HG03060 (cell line): ENCODE data around the gene GLTPD2.
"Not testable (repeated sequence)": the region's sequence is repeated elsewhere in the genome, so short reads cannot be mapped to it uniquely, and the experiment has no call there.

Source experiments
- ATAC-seq: cut with Tn5 transposase; IDR thresholded peaks from one replicate; pipeline ENCODE4 v1.9.1; 2021; ENCODE audit warnings: low read depth, moderate number of reproducible peaks; ENCODE audit not compliant: unreplicated experiment

GLTPD2 gene

GRCh38 chr17:4806777-4807604, 18.2 kb downstream of the GLTPD2 start, which contains the start of gene PLD2:
TSS of gene PLD2 (plus strand) at chr17:4807152. CDS start at chr17:4807773, 621 bp downstream.
- ATAC-seq: no peak

DNA sequence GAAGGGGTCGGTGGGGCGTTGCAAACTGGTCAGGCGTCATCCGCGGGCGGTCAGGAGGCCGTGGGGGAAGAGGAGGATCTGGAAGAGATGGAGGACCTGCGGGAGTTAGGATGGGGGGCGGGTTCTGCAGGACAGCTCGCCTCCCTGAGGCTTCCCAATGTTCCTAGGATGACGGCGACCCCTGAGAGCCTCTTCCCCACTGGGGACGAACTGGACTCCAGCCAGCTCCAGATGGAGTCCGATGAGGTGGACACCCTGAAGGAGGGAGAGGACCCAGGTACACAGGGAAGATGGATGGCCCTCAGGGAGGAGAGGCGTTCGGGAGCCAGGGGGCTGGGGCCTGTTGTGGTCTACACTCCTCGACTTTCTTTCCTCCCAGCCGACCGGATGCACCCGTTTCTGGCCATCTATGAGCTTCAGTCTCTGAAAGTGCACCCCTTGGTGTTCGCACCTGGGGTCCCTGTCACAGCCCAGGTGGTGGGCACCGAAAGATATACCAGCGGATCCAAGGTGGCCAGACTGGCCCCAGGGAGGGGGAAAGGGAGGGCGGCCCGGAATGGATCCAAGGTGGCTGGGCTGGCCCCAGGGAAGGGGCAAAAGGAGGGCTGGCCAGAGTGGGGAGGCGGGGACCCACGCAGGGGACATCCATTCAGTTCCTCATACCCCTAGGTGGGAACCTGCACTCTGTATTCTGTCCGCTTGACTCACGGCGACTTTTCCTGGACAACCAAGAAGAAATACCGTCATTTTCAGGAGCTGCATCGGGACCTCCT, 19.0 kb downstream of the GLTPD2 start:
- no peak for ATAC-seq

DNA sequence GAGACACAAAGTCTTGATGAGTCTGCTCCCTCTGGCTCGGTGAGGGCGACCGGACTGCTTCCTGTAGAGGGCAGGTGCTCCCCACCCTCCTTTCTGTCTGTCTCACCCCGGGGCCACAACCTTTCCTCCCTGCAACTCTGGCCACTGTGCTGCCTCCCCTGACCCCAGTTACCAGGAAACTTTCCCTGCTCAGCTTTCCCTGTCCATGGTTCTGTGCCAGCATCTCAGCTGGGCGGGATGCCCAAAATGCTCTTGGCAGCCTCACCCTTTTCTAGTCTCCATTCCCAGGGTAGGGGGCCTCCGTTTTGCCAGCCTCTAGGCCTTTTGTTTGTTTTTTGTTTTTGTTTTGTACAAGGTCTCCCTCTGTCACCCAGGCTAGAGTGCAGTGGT, 19.6 kb downstream of the GLTPD2 start:
- no peak for ATAC-seq

DNA sequence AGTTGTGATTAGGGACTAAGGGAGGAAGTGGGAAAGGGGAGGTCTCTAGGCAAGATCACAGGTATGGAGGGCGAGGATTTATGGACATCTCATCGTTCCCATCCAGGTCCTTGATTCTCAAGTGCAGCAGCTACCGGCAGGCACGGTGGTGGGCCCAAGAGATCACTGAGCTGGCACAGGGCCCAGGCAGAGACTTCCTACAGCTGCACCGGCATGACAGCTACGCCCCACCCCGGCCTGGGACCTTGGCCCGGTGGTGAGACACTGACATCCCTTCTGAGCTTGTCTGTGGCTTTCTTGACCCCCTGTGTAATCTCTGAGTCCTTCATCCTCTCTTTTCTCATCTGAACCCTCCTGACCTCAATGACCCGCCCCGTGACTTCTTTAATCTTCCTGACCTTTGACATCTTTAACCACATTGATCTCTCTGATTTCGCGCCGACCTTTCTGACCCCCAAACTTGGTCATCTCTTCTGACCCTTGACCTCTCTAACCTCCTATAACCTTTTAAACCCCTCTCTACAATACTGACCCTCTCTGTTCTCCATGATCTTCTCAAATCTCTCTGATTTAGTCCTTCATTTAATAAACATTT, 22.0 kb downstream of the GLTPD2 start:
- no peak for ATAC-seq

GRCh38 chr17:4811471-4811870, 22.7 kb downstream of the GLTPD2 start:
- ATAC-seq: no peak

- ATAC-seq: no peak
Observed at GRCh38 chr17:4812690-4813089, 23.9 kb downstream of the GLTPD2 start.

DNA sequence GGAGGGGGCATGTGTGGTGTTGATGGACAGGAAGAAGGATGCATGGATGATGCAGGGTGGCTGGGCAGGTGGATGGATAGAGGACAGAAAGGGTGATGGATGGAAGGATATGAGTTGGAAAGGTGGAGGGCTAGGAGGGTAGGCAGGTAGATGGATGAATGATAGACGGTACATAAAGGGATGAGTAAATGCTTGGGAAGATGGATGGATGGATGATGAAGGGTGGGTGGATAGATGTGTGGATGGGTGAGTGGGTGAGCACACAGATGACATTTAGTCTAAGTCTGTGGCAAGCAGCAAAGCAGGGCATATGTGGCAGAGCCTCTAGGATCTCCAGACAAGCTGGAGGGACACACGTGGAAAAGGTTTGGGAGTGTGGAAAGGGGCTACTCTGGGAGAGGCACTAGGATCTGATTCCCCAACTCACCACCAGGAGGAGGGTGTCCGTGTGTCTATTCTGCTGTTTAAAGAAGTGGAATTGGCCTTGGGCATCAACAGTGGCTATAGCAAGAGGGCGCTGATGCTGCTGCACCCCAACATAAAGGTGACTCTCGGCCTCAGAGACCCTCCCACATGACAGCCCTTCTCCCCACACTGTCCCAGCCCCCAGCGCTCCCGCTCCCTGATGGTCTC, 26.4 kb downstream of the GLTPD2 start:
- ATAC-seq: no peak

- no peak for ATAC-seq
Observed at GRCh38 chr17:4816826-4817225, 28.1 kb downstream of the GLTPD2 start.

- no peak for ATAC-seq
Observed at GRCh38 chr17:4818276-4818675, 29.5 kb downstream of the GLTPD2 start.

- ATAC-seq: no peak
Observed at GRCh38 chr17:4822835-4823234, 34.1 kb downstream of the GLTPD2 start.

- no peak for ATAC-seq
Observed at GRCh38 chr17:4823373-4824089, 34.8 kb downstream of the GLTPD2 start.

- no peak for ATAC-seq
Observed at GRCh38 chr17:4827399-4827798, 38.6 kb downstream of the GLTPD2 start.

DNA sequence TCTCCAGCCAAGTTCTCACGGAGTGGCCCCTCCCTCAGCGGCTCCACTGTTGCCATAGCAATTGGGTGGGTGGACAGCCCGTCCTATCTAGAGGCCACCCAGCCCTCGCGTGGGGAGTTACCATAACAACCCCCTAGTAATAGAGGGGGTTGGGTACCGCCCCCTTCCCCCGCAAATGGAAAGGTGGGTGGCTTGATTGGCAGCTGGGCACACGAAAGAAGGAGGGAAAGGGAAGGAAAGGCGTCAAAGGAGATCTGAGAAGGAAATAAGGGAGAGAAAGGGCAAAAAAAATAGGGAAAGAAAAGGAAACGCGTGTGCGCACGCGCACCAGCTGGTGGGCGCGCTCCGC, 44.0 kb downstream of the GLTPD2 start:
- ATAC-seq: not testable (repeated sequence)

DNA sequence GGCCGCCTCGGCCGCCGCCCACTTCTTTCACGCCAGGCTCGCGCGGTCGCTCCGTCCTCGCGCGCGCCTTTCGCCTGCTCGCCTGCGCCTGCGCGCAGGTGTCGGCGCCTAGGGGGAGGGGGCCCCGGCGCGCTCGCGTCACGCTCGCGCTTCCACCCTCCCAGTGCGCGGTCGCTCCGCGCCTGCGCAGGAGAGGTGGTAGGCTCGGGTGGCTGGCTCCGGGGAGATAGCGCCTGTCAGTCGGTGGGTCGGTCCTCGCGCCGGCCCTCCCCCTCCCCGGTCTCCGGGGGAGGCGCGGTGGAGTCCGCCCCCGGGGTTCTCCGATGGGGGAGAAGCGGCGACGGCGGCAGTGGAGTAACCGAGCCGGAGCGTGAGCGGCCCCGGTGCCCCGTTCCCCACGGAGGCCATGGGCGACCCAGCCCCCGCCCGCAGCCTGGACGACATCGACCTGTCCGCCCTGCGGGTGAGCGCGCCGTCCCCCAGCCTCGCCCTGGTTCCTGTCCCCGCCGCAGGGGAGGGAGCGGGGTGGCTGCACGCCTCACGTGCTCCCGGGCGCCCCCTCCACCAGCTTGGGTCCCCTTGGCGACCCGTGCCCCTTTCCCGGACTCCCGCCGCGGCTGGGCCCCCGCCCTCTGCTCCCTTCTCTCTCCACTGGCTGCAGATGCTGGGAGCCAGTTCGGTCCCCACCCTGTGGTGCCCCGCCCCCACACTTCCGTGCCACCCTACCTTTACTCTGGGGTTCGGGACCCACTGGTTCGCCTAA, 44.6 kb downstream of the GLTPD2 start, which contains the start of gene MINK1:
Gene MINK1 (plus strand): TSS at position 163 of the 763 bp plus-strand sequence. CDS start 244 bp downstream, at position 407.
- ATAC-seq: peak; percentile 60

- no peak for ATAC-seq
Observed at GRCh38 chr17:4833941-4834680, 45.3 kb downstream of the GLTPD2 start.

GRCh38 chr17:4834681-4835020, 45.9 kb downstream of the GLTPD2 start:
- ATAC-seq: no peak

DNA sequence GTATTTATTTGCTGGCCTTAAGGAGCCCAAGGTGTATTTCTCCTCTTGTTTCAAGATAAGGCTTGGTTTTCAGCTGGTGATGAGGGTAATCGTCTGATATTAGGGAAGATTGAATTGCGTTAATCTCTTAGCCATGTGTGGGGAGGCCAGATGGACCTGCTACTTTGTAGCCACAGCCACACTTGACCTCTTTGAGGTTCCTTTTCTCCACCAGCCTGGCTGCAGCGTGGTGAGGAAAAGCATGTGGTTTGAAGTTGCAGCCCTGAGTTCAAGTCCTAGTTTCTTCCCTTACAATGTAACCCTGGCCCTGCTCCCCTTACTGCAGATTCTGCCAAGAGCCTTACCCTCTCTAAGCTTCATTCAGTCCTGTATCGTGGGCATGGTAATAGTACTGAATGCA, 47.5 kb downstream of the GLTPD2 start:
- ATAC-seq: no peak

- ATAC-seq: no peak
Observed at GRCh38 chr17:4837471-4838308, 48.9 kb downstream of the GLTPD2 start.
